Type B pancreatic cell (in vitro differentiated cells): ENCODE measurements around the gene CDKN2AIPNL. TPM values are rescaled to one million over a fixed set of nuclear protein-coding genes. Genes with fewer than 3 reads are reported as not detected.

Experiments
- DNase-seq: peaks from one replicate; pipeline ENCODE4 v3.0.0; 2021; ENCODE audit warnings: mixed read lengths; ENCODE audit not compliant: unreplicated experiment; ENCODE audit errors: extremely low spot score
- H3K27ac Mint-ChIP-seq: 2 replicates; pipeline ENCODE4 v1.8.0; 2021; ENCODE audit warnings: mild to moderate bottlenecking, mixed read lengths
- H3K27me3 Mint-ChIP-seq: 2 replicates; pipeline ENCODE4 v1.8.0; 2021; ENCODE audit warnings: mixed read lengths
- H3K36me3 Mint-ChIP-seq: 2 replicates; pipeline ENCODE4 v1.8.0; 2021; ENCODE audit warnings: mixed read lengths
- H3K4me1 Mint-ChIP-seq: one replicate; pipeline ENCODE4 v1.8.0; 2021; ENCODE audit warnings: mixed read lengths; ENCODE audit not compliant: unreplicated experiment
- H3K4me3 Mint-ChIP-seq: 2 replicates; pipeline ENCODE4 v1.8.0; 2021; ENCODE audit warnings: mild to moderate bottlenecking, mixed read lengths
- H3K9me3 Mint-ChIP-seq: 2 replicates; pipeline ENCODE4 v1.8.0; 2021; ENCODE audit warnings: mixed read lengths
- total RNA-seq: library from RNA; stranded (reverse); gene quantifications from 2 replicates; pipeline ENCODE4 v1.2.1, GENCODE V29; 2021; ENCODE audit warnings: low replicate concordance
- TF ChIP-seq, protein P1 (sequence below): fragments of 200-600 bp; sonication (generic); conservative IDR thresholded peaks from 2 replicates; pipeline ENCODE4 v1.5.0; 2021; ENCODE audit warnings: antibody characterized with exemption, mild to moderate bottlenecking

Gene CDKN2AIPNL
- total RNA-seq, 1 donor from 2014 or later: 28.7 TPM

DNA sequence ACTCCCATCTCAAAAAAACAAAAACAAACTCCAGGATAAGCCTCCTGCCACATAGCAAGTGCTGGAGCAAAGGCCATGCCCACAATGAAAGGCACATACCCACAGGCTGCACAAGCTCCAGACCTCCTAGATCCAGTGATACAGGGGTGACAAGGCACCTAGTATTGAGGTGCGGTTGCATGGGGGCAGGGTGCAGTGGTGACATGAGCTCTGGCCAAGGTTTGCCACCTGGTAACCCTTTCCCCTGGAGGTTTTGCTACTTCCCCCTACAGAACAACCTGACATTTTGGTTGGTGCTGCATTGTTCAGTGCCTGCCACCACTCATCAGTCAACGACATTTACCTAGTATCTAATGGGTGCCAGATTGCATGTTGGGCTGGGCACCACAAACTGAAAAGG lies 14.5 kb downstream of the CDKN2AIPNL start:
- Mint-ChIP-seq H3K4me1 (no peaks in the 10 kb centered on the region), H3K27me3 (no peaks in the 10 kb centered on the region), H3K9me3 (no peaks in the 10 kb centered on the region), H3K4me3 (no peak overlapping the region), H3K27ac (no peak overlapping the region), H3K36me3 (peaks cover 20% of the 10 kb centered on the region)
- TF ChIP-seq, protein P1, sequence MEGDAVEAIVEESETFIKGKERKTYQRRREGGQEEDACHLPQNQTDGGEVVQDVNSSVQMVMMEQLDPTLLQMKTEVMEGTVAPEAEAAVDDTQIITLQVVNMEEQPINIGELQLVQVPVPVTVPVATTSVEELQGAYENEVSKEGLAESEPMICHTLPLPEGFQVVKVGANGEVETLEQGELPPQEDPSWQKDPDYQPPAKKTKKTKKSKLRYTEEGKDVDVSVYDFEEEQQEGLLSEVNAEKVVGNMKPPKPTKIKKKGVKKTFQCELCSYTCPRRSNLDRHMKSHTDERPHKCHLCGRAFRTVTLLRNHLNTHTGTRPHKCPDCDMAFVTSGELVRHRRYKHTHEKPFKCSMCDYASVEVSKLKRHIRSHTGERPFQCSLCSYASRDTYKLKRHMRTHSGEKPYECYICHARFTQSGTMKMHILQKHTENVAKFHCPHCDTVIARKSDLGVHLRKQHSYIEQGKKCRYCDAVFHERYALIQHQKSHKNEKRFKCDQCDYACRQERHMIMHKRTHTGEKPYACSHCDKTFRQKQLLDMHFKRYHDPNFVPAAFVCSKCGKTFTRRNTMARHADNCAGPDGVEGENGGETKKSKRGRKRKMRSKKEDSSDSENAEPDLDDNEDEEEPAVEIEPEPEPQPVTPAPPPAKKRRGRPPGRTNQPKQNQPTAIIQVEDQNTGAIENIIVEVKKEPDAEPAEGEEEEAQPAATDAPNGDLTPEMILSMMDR: no peak
- no peak for DNase-seq

DNA sequence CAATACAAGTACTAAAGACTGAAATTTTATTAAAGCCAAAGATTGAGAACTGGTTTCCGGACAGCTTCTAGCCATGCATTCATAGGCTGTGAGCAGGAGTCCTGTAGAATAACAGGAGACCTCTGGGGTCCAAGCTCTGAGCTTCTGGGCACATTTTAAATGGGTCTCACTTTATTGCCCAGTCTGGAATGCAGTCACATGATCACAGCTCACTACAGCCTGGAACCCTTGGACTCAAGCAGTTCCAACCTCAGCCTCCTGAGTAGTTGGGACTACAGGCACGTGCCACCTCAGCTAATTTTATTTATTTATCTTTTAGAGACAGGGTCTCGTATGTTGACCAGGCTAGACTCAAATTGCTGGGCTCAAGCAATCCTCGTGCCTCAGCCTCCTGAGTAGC lies 15.4 kb downstream of the CDKN2AIPNL start:
- Mint-ChIP-seq H3K4me1 (no peaks in the 10 kb centered on the region), H3K4me3 (no peak overlapping the region), H3K36me3 (peaks cover 22% of the 10 kb centered on the region), H3K9me3 (no peaks in the 10 kb centered on the region), H3K27me3 (no peaks in the 10 kb centered on the region), H3K27ac (no peak overlapping the region)
- DNase-seq: no peak
- TF ChIP-seq, protein P1: no peak

DNA sequence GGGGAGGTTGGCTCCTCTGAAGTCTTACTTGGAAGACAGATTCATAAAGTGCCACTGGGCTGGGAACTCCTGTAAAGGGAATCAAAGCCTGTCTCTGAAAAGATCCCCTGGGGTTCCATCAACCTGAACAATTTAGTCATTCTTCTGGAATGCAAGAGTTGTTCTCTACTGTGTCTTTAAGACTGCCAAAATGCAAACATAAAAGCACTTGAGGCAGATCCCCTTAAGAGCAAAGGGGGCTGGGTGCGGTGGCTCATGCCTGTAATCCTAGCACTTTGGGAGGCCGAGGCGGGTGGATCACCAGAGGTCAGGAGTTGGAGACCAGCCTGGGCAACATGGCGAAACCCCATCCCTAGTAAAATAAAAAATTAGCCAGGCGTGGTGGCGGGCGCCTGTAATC lies 16.7 kb downstream of the CDKN2AIPNL start:
- TF ChIP-seq, protein P1: no peak
- H3K4me3 Mint-ChIP-seq: no peak overlapping the region
- H3K36me3 Mint-ChIP-seq: peaks cover 25% of the 10 kb centered on the region
- no peaks in the 10 kb centered on the region for H3K9me3 Mint-ChIP-seq
- H3K27me3 Mint-ChIP-seq: no peaks in the 10 kb centered on the region
- no peak for DNase-seq
- no peaks in the 10 kb centered on the region for H3K4me1 Mint-ChIP-seq
- H3K27ac Mint-ChIP-seq: no peak overlapping the region

DNA sequence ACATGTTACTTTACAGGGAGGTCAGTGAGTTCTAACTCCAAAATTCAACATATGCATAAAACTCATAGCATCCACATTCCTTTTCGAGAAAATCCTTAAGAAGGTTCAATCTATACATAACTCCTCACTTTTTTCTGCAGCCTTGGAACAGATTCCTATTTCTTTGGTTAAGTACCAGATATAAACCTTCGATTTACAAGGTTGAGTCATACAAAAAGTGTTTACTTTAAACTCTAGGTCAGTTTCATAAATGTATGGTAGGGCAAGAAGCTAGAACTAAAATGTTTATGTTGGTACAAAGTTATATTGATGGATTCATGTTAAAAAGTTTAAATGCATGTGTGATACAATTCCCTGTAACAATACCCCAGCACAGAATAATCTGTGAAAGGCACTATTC lies 19.4 kb downstream of the CDKN2AIPNL start:
- Mint-ChIP-seq H3K27ac (no peak overlapping the region), H3K27me3 (no peaks in the 10 kb centered on the region), H3K36me3 (peaks cover 32% of the 10 kb centered on the region), H3K4me1 (no peaks in the 10 kb centered on the region), H3K4me3 (no peak overlapping the region), H3K9me3 (no peaks in the 10 kb centered on the region)
- DNase-seq: no peak
- TF ChIP-seq, protein P1: no peak

DNA sequence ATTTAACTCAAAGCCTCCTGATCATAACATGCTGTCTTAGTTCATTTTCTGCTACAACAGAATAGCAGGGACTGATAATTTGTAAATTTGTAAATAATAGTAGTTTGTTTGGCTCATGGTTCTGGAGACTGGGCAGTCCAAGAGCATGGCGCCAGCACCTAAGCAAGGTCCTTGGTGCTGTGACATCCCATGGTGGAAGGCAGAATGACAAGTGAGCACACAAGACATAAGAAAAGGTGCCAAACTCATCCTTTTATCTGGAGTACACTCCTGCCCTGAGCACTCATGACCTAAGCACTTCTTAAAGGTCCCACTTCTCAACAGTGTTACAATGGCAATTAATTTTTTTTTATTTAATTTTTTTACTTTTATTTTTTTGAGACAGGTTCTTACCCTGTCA lies 24.2 kb downstream of the CDKN2AIPNL start:
- no peak overlapping the region for H3K4me3 Mint-ChIP-seq
- no peaks in the 10 kb centered on the region for H3K9me3 Mint-ChIP-seq
- DNase-seq: no peak
- H3K36me3 Mint-ChIP-seq: peaks cover 41% of the 10 kb centered on the region
- H3K4me1 Mint-ChIP-seq: no peaks in the 10 kb centered on the region
- H3K27me3 Mint-ChIP-seq: no peaks in the 10 kb centered on the region
- no peak overlapping the region for H3K27ac Mint-ChIP-seq
- TF ChIP-seq, protein P1: no peak
